PC-3 (cell line): ENCODE results near the gene C1orf159. TPM values are rescaled to one million over a fixed set of nuclear protein-coding genes. Genes with fewer than 3 reads are reported as not detected.

Experiments
- ATAC-seq: fragments of 200-7000 bp; cut with Tn5 transposase; 2 replicates; pipeline ENCODE4 v1.9.1; 2020; ENCODE audit warnings: mild to moderate bottlenecking, moderate library complexity
- BruUV-seq: library from RNA; stranded (reverse); fragments of 400-500 nt; replicated peaks from 2 replicates; lab custom pipeline; 2021; lab: Mats Ljungman, UMichigan
- CTCF ChIA-PET: fragments of 300-600 bp; sonication (Branson Sonifier 250); formaldehyde crosslinking; loops from one replicate; lab custom pipeline; 2022; ENCODE audit warnings: antibody characterized with exemption; lab: Charles Lee
- POLR2A ChIA-PET: fragments of 300-600 bp; sonication (Branson Sonifier 250); formaldehyde crosslinking; loops from one replicate; lab custom pipeline; 2022; ENCODE audit warnings: antibody characterized with exemption; ENCODE audit not compliant: unreplicated experiment; lab: Charles Lee
- DNase-seq: peaks from one replicate; pipeline ENCODE4 v3.0.0-alpha.2; 2015
- H2AFZ ChIP-seq: fragments of 300-600 bp; sonication (generic); 2 replicates; pipeline ENCODE4 v1.6.0; 2016; ENCODE audit warnings: antibody characterized with exemption, low read length
- H3F3A ChIP-seq: fragments of 300-600 bp; sonication (generic); one replicate; pipeline ENCODE4 v1.6.0; 2017; ENCODE audit warnings: antibody characterized with exemption, low read length, control low read depth, mild to moderate bottlenecking; ENCODE audit not compliant: unreplicated experiment
- H3K27ac ChIP-seq: fragments of 300-600 bp; sonication (generic); 2 replicates; pipeline ENCODE4 v1.5.1; 2016; ENCODE audit warnings: mild to moderate bottlenecking, low read length
- H3K27me3 ChIP-seq: fragments of 300-600 bp; sonication (generic); 2 replicates; pipeline ENCODE4 v1.6.1; 2016; ENCODE audit warnings: low read length, mixed read lengths
- H3K36me3 ChIP-seq: fragments of 300-600 bp; sonication (generic); 2 replicates; pipeline ENCODE4 v1.6.1; 2016; ENCODE audit warnings: low read depth, mixed run types, low read length, mixed read lengths
- H3K4me1 ChIP-seq: fragments of 300-600 bp; sonication (generic); 2 replicates; pipeline ENCODE4 v1.5.1; 2016; ENCODE audit warnings: low read length; ENCODE audit not compliant: insufficient read depth
- H3K4me2 ChIP-seq: fragments of 300-600 bp; sonication (generic); 2 replicates; pipeline ENCODE4 v1.6.0; 2016; ENCODE audit warnings: low read length
- H3K4me3 ChIP-seq: fragments of 300-600 bp; sonication (generic); 2 replicates; pipeline ENCODE4 v1.5.1; 2016; ENCODE audit warnings: mild to moderate bottlenecking, low read length, mixed read lengths
- H3K79me2 ChIP-seq: fragments of 300-600 bp; sonication (generic); 2 replicates; pipeline ENCODE4 v1.6.1; 2017; ENCODE audit warnings: low read length, mixed read lengths
- H3K9ac ChIP-seq: fragments of 300-600 bp; sonication (generic); 2 replicates; pipeline ENCODE4 v1.6.0; 2016; ENCODE audit warnings: mild to moderate bottlenecking, low read length
- H3K9me2 ChIP-seq: fragments of 300-600 bp; sonication (generic); replicated peaks from 2 replicates; pipeline ENCODE4 v1.6.1; 2016; ENCODE audit warnings: mixed run types, low read length, mixed read lengths
- H3K9me3 ChIP-seq: fragments of 300-600 bp; sonication (generic); 2 replicates; pipeline ENCODE4 v1.6.1; 2016; ENCODE audit warnings: low read length, mixed read lengths
- H4K20me1 ChIP-seq: fragments of 300-600 bp; sonication (generic); 2 replicates; pipeline ENCODE4 v1.6.1; 2016; ENCODE audit warnings: low read length, mixed read lengths
- CTCF ChIP-seq: fragments of 300-600 bp; sonication (generic); conservative IDR thresholded peaks from 2 replicates; pipeline ENCODE4 v1.5.1; 2017; ENCODE audit warnings: antibody characterized with exemption, low read depth, mild to moderate bottlenecking, low read length
- EZH2 ChIP-seq: fragments of 300-600 bp; sonication (generic); IDR thresholded peaks from one replicate; pipeline ENCODE4 v1.6.1; 2017; ENCODE audit warnings: antibody characterized with exemption, mild to moderate bottlenecking, low read length; ENCODE audit not compliant: unreplicated experiment
- EZH2phosphoT487 ChIP-seq: fragments of 300-600 bp; sonication (generic); IDR thresholded peaks from 2 replicates; pipeline ENCODE4 v1.6.1; 2018; ENCODE audit warnings: mild to moderate bottlenecking, antibody characterized with exemption, low read length, borderline replicate concordance
- intact Hi-C: fragments of 100-400 bp; cut with micrococcal nuclease; formaldehyde crosslinking; loops from 2 replicates; pipeline ENCODE4 v1.9.0; 2023
- total RNA-seq: library from RNA; depleted of rRNA; stranded (reverse); fragments of >200 nt; gene quantifications from 2 replicates; pipeline ENCODE4 v1.2.3, GENCODE V29; 2014

Gene C1orf159
- total RNA-seq, 1 experiment from 2014 or later, result 78.0 TPM

DNA sequence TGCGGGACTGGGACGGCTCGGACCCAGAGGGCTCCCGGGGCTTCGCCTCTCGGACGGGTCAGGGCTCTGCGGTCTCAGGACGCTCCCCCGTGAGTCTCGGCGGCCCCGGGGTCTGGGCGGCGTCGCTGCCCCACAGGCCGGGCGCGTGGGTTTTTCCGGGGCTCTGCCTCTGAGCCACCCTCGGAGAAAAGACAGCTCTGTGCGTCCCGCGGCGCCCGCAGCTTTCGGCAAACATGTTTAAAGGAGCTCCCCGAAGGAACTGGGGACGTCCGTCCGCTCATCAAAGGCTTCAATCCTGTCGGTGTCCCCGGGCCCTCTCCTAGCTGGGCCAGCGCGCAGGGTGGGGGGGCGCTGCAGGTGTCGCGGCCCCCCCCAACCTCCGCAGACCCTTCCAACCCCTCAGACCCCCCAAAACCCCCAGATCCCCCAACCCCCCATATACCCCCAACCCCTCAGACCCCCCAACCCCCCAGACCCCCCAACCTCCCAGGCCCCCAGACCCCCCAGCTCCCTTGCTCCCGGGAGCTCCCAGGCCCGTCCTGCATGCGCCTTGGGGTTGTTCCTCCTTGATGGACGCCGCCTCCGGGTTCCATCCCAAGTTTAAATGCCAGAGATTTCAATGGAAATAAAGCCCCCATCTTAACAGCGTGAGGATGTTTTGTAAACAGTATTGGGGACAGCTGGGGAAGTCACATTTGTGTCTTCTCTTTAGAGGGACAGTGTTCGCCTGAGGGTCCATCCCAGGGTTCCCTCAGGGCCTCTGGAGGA is 996 bp upstream of the C1orf159 start:
- CTCF ChIA-PET, result interaction anchor here (0.5 kb wide), 1 partner anchor 157 kb away, joined by 11 read pairs; the partner anchor contains the start of gene UBE2J2
- peak; percentile 20 for DNase-seq
- Histone ChIP-seq H3K4me3 (peak overlapping the region; percentile 87), H3K9ac (peak overlapping the region; percentile 50; the same call in 1 of the 2 replicates), H3K27ac (no peak overlapping the region), H3K36me3 (peaks cover 13% of the 10 kb centered on the region), H3F3A (no peaks in the 10 kb centered on the region), H2AFZ (peak overlapping the region; percentile 86), H3K27me3 (no peaks in the 10 kb centered on the region), H3K9me2 (no peaks in the 10 kb centered on the region), H3K4me1 (peaks cover 10% of the 10 kb centered on the region; the same call in 1 of the 2 replicates), H4K20me1 (no peaks in the 10 kb centered on the region), H3K79me2 (peaks cover 34% of the 10 kb centered on the region), H3K9me3 (no peaks in the 10 kb centered on the region), H3K4me2 (peak overlapping the region; percentile 99)
- no TSS peak for BruUV-seq
- ATAC-seq, result peak; percentile 6
- TF ChIP-seq CTCF, result no peak
- TF ChIP-seq EZH2phosphoT487, result no peak
- TF ChIP-seq EZH2, result no peak
- POLR2A ChIA-PET, result interaction anchor here (0.5 to 0.6 kb wide), 2 partner anchors 10 to 20 kb away, joined by 3 to 9 read pairs; no protein-coding TSS in a partner anchor
- intact Hi-C loops, result loop anchor here (1.0 to 5.0 kb wide), 3 partner anchors 38 to 105 kb away; partner anchors contain the start of gene ISG15

GRCh38 chr1:1115136-1115785 is 628 bp downstream of the C1orf159 start:
- BruUV-seq, result no TSS peak
- no peaks in the 10 kb centered on the region for H3F3A ChIP-seq
- H3K36me3 ChIP-seq, result peaks cover 15% of the 10 kb centered on the region
- no peaks in the 10 kb centered on the region for H3K27me3 ChIP-seq
- H3K9me2 ChIP-seq, result no peaks in the 10 kb centered on the region
- H3K79me2 ChIP-seq, result peaks cover 50% of the 10 kb centered on the region
- no peak for ATAC-seq
- POLR2A ChIA-PET, result interaction anchor here (0.6 kb wide), 3 partner anchors 93 to 460 kb away, joined by 3 to 6 read pairs (median 4); no protein-coding TSS in a partner anchor
- CTCF ChIA-PET, result no interaction called here
- H3K4me2 ChIP-seq, result peak overlapping the region; percentile 85
- H3K9me3 ChIP-seq, result no peaks in the 10 kb centered on the region
- H3K4me3 ChIP-seq, result peak overlapping the region; percentile 87
- H3K9ac ChIP-seq, result peak overlapping the region; percentile 82
- TF ChIP-seq EZH2phosphoT487 (no peak), CTCF (no peak), EZH2 (no peak)
- intact Hi-C loops, result loop anchor here (5.0 kb wide), 1 partner anchor 103 kb away; the partner anchor contains the start of gene ISG15
- H4K20me1 ChIP-seq, result no peaks in the 10 kb centered on the region
- no peak overlapping the region for H3K27ac ChIP-seq
- 0 out of 2 replicates have a peak, but pooled peaks cover 7% of the 10 kb centered on the region for H3K4me1 ChIP-seq
- H2AFZ ChIP-seq, result peak overlapping the region; percentile 34
- peak; percentile 22 for DNase-seq
